Activated T-cell treated with anti-CD3 and anti-CD28 coated beads, Interleukin-2, amount 50 U/mL, for 4 hours (primary cell): ENCODE data around the gene USE1. TPM values are rescaled to one million over a fixed set of nuclear protein-coding genes. Genes with fewer than 3 reads are reported as not detected.
A peak's percentile ranks its signal among the peaks of the same experiment; 100 is the strongest.
"Not testable (repeated sequence)": the region's sequence is repeated elsewhere in the genome, so short reads cannot be mapped to it uniquely, and the experiment has no call there.

ENCODE experiments used
- ATAC-seq, 2 donors: fragments of 200-7000 bp; cut with Tn5 transposase; one replicate each; pipeline ENCODE4 v1.10.0; 2021
- DNase-seq: peaks from one replicate; pipeline ENCODE4 v3.0.0-alpha.2; 2020
- H3K27me3 Mint-ChIP-seq: one replicate; pipeline ENCODE4 v1.8.0; 2021; ENCODE audit warnings: low read depth, mixed read lengths
- H3K36me3 Mint-ChIP-seq: one replicate; pipeline ENCODE4 v1.8.0; 2022; ENCODE audit warnings: mixed read lengths; ENCODE audit not compliant: insufficient read depth
- H3K4me1 Mint-ChIP-seq: one replicate; pipeline ENCODE4 v1.8.0; 2021; ENCODE audit warnings: low read depth, mixed read lengths
- H3K4me3 Mint-ChIP-seq: one replicate; pipeline ENCODE4 v1.8.0; 2021; ENCODE audit warnings: mild to moderate bottlenecking, moderate library complexity, mixed read lengths
- H3K9me3 Mint-ChIP-seq: one replicate; pipeline ENCODE4 v1.8.0; 2021; ENCODE audit warnings: mixed read lengths
- total RNA-seq, 3 donors: library from RNA; stranded (reverse); gene quantifications; one replicate each; pipeline ENCODE4 v1.2.1, GENCODE V29; 2021

USE1 gene
- total RNA-seq, result 10 to 100 TPM; 35.9 to 47.3 (median 46.6) TPM

- Mint-ChIP-seq H3K27me3 (no peaks in the 10 kb centered on the region), H3K4me3 (peak within 1 kb of the TSS; percentile 87), H3K4me1 (peaks cover 13% of the 10 kb centered on the region), H3K9me3 (no peaks in the 10 kb centered on the region), H3K36me3 (peaks cover 13% of the 10 kb centered on the region)
- peak; percentile 97 for ATAC-seq
- peak; percentile 81 for DNase-seq
Measured at GRCh38 chr19:17215127-17215971, at the start of gene USE1. Gene USE1 (plus strand): TSS chr19:17215357. CDS start chr19:17215406, 49 bp downstream.

GRCh38 chr19:17165715-17166114, 49.4 kb upstream of the USE1 start:
- Mint-ChIP-seq H3K4me1 (no peaks in the 10 kb centered on the region), H3K27me3 (no peaks in the 10 kb centered on the region), H3K36me3 (peaks cover 31% of the 10 kb centered on the region), H3K4me3 (no peak overlapping the region), H3K9me3 (no peaks in the 10 kb centered on the region)
- no peak for DNase-seq
- ATAC-seq, result no peak

- no peaks in the 10 kb centered on the region for H3K27me3 Mint-ChIP-seq
- no peak for ATAC-seq
- H3K9me3 Mint-ChIP-seq, result no peaks in the 10 kb centered on the region
- H3K4me1 Mint-ChIP-seq, result no peaks in the 10 kb centered on the region
- DNase-seq, result no peak
- no peak overlapping the region for H3K4me3 Mint-ChIP-seq
- peaks cover 16% of the 10 kb centered on the region for H3K36me3 Mint-ChIP-seq
Measured at GRCh38 chr19:17170538-17171297, 44.4 kb upstream of the USE1 start.

- Mint-ChIP-seq H3K4me1 (no peaks in the 10 kb centered on the region), H3K9me3 (no peaks in the 10 kb centered on the region), H3K36me3 (peaks cover 16% of the 10 kb centered on the region), H3K4me3 (no peak overlapping the region), H3K27me3 (no peaks in the 10 kb centered on the region)
- DNase-seq, result no peak
- no peak for ATAC-seq
Measured at GRCh38 chr19:17171874-17172273, 43.3 kb upstream of the USE1 start.

GRCh38 chr19:17172624-17173345, 42.4 kb upstream of the USE1 start:
- peaks cover 20% of the 10 kb centered on the region for H3K36me3 Mint-ChIP-seq
- DNase-seq, result no peak
- H3K4me3 Mint-ChIP-seq, result no peak overlapping the region
- H3K4me1 Mint-ChIP-seq, result no peaks in the 10 kb centered on the region
- ATAC-seq, result no peak
- H3K27me3 Mint-ChIP-seq, result no peaks in the 10 kb centered on the region
- no peaks in the 10 kb centered on the region for H3K9me3 Mint-ChIP-seq

GRCh38 chr19:17178291-17178690, 36.9 kb upstream of the USE1 start:
- Mint-ChIP-seq H3K4me1 (peaks cover 4% of the 10 kb centered on the region), H3K9me3 (no peaks in the 10 kb centered on the region), H3K27me3 (no peaks in the 10 kb centered on the region), H3K36me3 (peaks cover 18% of the 10 kb centered on the region), H3K4me3 (no peak overlapping the region)
- ATAC-seq (no peak), DNase-seq (no peak)

GRCh38 chr19:17180997-17181702, 34.0 kb upstream of the USE1 start:
- ATAC-seq, result no peak
- no peak overlapping the region for H3K4me3 Mint-ChIP-seq
- peaks cover 20% of the 10 kb centered on the region for H3K4me1 Mint-ChIP-seq

GRCh38 chr19:17183271-17183761, 31.8 kb upstream of the USE1 start:
- H3K36me3 Mint-ChIP-seq, result peaks cover 9% of the 10 kb centered on the region

More at GRCh38 chr19:17180997-17181702, 34.0 kb upstream of the USE1 start:
- Mint-ChIP-seq H3K27me3 (no peaks in the 10 kb centered on the region), H3K9me3 (no peaks in the 10 kb centered on the region), H3K36me3 (peaks cover 15% of the 10 kb centered on the region)
- DNase-seq, result no peak

GRCh38 chr19:17183858-17184321, 31.3 kb upstream of the USE1 start:
- ATAC-seq (peak; percentile 65 to 66), DNase-seq (no peak)
- H3K4me3 Mint-ChIP-seq, result peak overlapping the region; percentile 82
- peaks cover 11% of the 10 kb centered on the region for H3K36me3 Mint-ChIP-seq
- no peaks in the 10 kb centered on the region for H3K27me3 Mint-ChIP-seq
- H3K9me3 Mint-ChIP-seq, result no peaks in the 10 kb centered on the region
- peaks cover 20% of the 10 kb centered on the region for H3K4me1 Mint-ChIP-seq

More at GRCh38 chr19:17183271-17183761, 31.8 kb upstream of the USE1 start:
- Mint-ChIP-seq H3K9me3 (no peaks in the 10 kb centered on the region), H3K4me1 (peaks cover 20% of the 10 kb centered on the region), H3K27me3 (no peaks in the 10 kb centered on the region), H3K4me3 (peak overlapping the region; percentile 82)
- peak; percentile 26 to 42 for ATAC-seq
- no peak for DNase-seq

- no peaks in the 10 kb centered on the region for H3K9me3 Mint-ChIP-seq
- peak overlapping the region; percentile 82 for H3K4me3 Mint-ChIP-seq
- H3K27me3 Mint-ChIP-seq, result no peaks in the 10 kb centered on the region
- ATAC-seq (peak; percentile 82 to 84), DNase-seq (peak; percentile 39)
- H3K4me1 Mint-ChIP-seq, result peaks cover 20% of the 10 kb centered on the region
- peaks cover 14% of the 10 kb centered on the region for H3K36me3 Mint-ChIP-seq
Measured at GRCh38 chr19:17184371-17184841, 30.8 kb upstream of the USE1 start.

- H3K36me3 Mint-ChIP-seq, result peaks cover 12% of the 10 kb centered on the region
- peaks cover 20% of the 10 kb centered on the region for H3K4me1 Mint-ChIP-seq
- no peak for ATAC-seq
- DNase-seq, result no peak
- no peak overlapping the region for H3K4me3 Mint-ChIP-seq
- H3K9me3 Mint-ChIP-seq, result no peaks in the 10 kb centered on the region
- no peaks in the 10 kb centered on the region for H3K27me3 Mint-ChIP-seq
Measured at GRCh38 chr19:17185590-17185989, 29.6 kb upstream of the USE1 start.

- peaks cover 29% of the 10 kb centered on the region for H3K36me3 Mint-ChIP-seq
- H3K9me3 Mint-ChIP-seq, ATAC-seq, DNase-seq, H3K4me1 Mint-ChIP-seq, H3K4me3 Mint-ChIP-seq, H3K27me3 Mint-ChIP-seq: not testable (repeated sequence)
Measured at GRCh38 chr19:17191736-17192135, 23.4 kb upstream of the USE1 start.

GRCh38 chr19:17192751-17193150, 22.4 kb upstream of the USE1 start:
- Mint-ChIP-seq H3K27me3 (no peaks in the 10 kb centered on the region), H3K36me3 (peaks cover 33% of the 10 kb centered on the region), H3K9me3 (no peaks in the 10 kb centered on the region), H3K4me1 (no peaks in the 10 kb centered on the region), H3K4me3 (no peak overlapping the region)
- ATAC-seq, result no peak
- DNase-seq, result no peak
